HEK293T (cell line): ENCODE results near the gene ERCC1.

Experiments
- CTCF ChIA-PET: fragments of 350-600 bp; formaldehyde crosslinking; extraction: SDS; loops from one replicate; lab custom pipeline; 2021; ENCODE audit warnings: antibody characterized with exemption, inconsistent platforms; lab: Yijun Ruan, JAX
- POLR2A ChIA-PET: fragments of 350-600 bp; formaldehyde crosslinking; extraction: SDS; loops from one replicate; lab custom pipeline; 2020; ENCODE audit warnings: antibody characterized with exemption, inconsistent platforms; lab: Yijun Ruan, JAX
- DNase-seq: peaks from one replicate; pipeline ENCODE4 v3.0.0; 2012; ENCODE audit warnings: mixed read lengths; ENCODE audit errors: extremely low spot score
- ARNT ChIP-seq: fragments of 450-650 bp; IDR thresholded peaks from 2 replicates; pipeline ENCODE4 v1.6.1; 2017; ENCODE audit warnings: mild to moderate bottlenecking
- BHLHE40 ChIP-seq: fragments of 450-650 bp; IDR thresholded peaks from 2 replicates; pipeline ENCODE4 v1.6.1; 2016; ENCODE audit warnings: mild to moderate bottlenecking, moderate library complexity, borderline replicate concordance
- CTBP1 ChIP-seq: fragments of 450-650 bp; IDR thresholded peaks from 2 replicates; pipeline ENCODE4 v1.6.1; 2016; ENCODE audit warnings: borderline replicate concordance
- ELF4 ChIP-seq: fragments of 450-650 bp; IDR thresholded peaks from 2 replicates; pipeline ENCODE4 v1.6.1; 2017; ENCODE audit warnings: antibody characterized with exemption
- FOXA1 ChIP-seq: fragments of 450-650 bp; IDR thresholded peaks from 2 replicates; pipeline ENCODE4 v1.6.1; 2016; ENCODE audit warnings: mild to moderate bottlenecking
- FOXK2 ChIP-seq: fragments of 450-650 bp; IDR thresholded peaks from 2 replicates; pipeline ENCODE4 v1.6.1; 2016; ENCODE audit warnings: mild to moderate bottlenecking
- FOXM1 ChIP-seq: fragments of 450-650 bp; IDR thresholded peaks from 2 replicates; pipeline ENCODE4 v1.6.1; 2017; ENCODE audit warnings: mild to moderate bottlenecking, borderline replicate concordance
- HDGF ChIP-seq: fragments of 450-650 bp; IDR thresholded peaks from 2 replicates; pipeline ENCODE4 v1.6.1; 2017; ENCODE audit warnings: antibody characterized with exemption, borderline replicate concordance
- L3MBTL2 ChIP-seq: fragments of 450-650 bp; conservative IDR thresholded peaks from 2 replicates; pipeline ENCODE4 v1.6.1; 2016; ENCODE audit warnings: mild to moderate bottlenecking
- LEF1 ChIP-seq: fragments of 450-650 bp; IDR thresholded peaks from 2 replicates; pipeline ENCODE4 v1.6.1; 2017; ENCODE audit warnings: mild to moderate bottlenecking, borderline replicate concordance
- NFRKB ChIP-seq: fragments of 450-650 bp; IDR thresholded peaks from 2 replicates; pipeline ENCODE4 v1.6.1; 2016; ENCODE audit warnings: mild to moderate bottlenecking, moderate library complexity
- SP1 ChIP-seq: fragments of 450-650 bp; IDR thresholded peaks from 2 replicates; pipeline ENCODE4 v1.6.1; 2017
- SUZ12 ChIP-seq: fragments of 450-650 bp; IDR thresholded peaks from 2 replicates; pipeline ENCODE4 v1.6.1; 2016; ENCODE audit warnings: mild to moderate bottlenecking
- TARDBP ChIP-seq: fragments of 450-650 bp; IDR thresholded peaks from 2 replicates; pipeline ENCODE4 v1.6.1; 2016
- ZNF384 ChIP-seq: fragments of 450-650 bp; IDR thresholded peaks from 2 replicates; pipeline ENCODE4 v1.6.1; 2016
- TF ChIP-seq, protein P1 (sequence below): fragments of 450-650 bp; IDR thresholded peaks from 2 replicates; pipeline ENCODE4 v1.6.1; 2016

ERCC1 gene

DNA sequence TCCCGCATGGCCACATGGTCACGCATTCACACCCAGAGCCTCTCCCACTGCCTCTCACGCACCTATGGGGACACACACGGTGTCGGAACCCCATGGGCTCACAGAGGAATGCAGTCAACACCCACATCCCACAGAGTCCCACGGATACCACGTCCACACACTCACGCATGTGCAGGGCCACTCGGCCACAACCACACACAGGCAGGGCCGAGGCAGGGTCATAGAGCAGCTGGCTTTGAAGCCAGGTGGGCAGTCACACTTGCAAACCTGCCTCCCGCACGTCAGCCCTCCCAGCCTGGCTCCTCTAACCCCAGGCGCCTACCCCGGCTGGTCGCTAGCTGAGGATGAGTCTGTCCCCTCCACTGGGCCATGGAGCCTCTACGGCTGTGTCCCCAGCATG lies 61.4 kb downstream of the ERCC1 start:
- ChIA-PET CTCF (no interaction called here), POLR2A (no interaction called here)
- no peak for TF ChIP-seq HDGF
- no peak for DNase-seq

DNA sequence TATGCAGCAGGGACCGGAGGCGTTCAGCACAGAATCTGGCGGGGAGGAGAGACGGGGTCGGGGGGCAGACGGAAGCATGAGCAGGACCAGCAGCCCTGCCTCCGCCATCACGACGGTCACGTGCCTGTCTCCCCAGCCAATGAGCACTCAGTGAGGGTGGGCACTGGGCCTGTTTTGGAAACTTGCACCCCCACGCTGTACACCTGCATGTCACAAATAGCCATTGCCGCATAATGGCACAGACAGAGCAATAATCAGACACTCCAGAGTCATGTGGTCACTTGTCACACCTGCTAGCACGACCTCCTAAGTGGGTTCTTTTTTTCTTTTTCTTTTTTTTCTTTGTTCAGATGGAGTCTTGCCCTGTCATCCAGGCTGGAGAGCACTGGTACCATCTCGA lies 62.1 kb downstream of the ERCC1 start:
- DNase-seq, result no peak
- CTCF ChIA-PET, result no interaction called here
- TF ChIP-seq FOXM1 (no peak), FOXA1 (no peak), BHLHE40 (no peak), L3MBTL2 (no peak), TARDBP (no peak), FOXK2 (no peak), NFRKB (no peak), ELF4 (no peak), ARNT (no peak), ZNF384 (no peak), LEF1 (no peak), CTBP1 (no peak), SUZ12 (no peak), HDGF (no peak), SP1 (no peak)
- TF ChIP-seq, protein P1, sequence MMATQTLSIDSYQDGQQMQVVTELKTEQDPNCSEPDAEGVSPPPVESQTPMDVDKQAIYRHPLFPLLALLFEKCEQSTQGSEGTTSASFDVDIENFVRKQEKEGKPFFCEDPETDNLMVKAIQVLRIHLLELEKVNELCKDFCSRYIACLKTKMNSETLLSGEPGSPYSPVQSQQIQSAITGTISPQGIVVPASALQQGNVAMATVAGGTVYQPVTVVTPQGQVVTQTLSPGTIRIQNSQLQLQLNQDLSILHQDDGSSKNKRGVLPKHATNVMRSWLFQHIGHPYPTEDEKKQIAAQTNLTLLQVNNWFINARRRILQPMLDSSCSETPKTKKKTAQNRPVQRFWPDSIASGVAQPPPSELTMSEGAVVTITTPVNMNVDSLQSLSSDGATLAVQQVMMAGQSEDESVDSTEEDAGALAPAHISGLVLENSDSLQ, result no peak
- POLR2A ChIA-PET, result no interaction called here

DNA sequence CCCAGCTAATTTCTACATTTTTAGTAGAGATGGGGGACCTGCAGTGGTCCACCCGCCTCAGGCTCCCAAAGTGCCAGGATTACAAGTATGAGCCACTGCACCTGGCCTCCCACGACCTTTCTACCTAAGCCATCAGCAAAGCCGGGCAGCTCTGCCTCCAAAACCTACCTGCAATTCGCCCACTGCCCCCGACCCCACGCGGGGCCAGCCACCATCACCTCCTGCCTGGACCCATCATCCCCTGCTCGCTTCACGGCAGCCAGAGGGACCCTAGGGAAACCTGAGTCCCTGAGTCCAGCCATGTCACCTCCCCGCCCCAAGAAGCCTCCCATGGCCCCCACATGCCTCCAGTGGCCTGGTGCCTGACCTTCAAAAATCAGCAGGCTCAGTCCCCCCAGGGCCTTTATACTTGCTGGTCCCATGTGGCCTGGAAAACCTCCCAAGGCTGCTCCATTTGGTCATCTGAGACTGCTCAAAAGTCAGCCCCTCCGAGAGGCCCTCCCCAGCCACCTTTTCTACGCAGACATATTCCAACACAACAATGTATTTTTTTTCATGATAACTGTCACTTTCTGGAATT lies 65.4 kb downstream of the ERCC1 start:
- TF ChIP-seq SUZ12, result no peak
- no peak for TF ChIP-seq FOXK2
- POLR2A ChIA-PET, result no interaction called here
- DNase-seq, result no peak
- CTCF ChIA-PET, result no interaction called here

DNA sequence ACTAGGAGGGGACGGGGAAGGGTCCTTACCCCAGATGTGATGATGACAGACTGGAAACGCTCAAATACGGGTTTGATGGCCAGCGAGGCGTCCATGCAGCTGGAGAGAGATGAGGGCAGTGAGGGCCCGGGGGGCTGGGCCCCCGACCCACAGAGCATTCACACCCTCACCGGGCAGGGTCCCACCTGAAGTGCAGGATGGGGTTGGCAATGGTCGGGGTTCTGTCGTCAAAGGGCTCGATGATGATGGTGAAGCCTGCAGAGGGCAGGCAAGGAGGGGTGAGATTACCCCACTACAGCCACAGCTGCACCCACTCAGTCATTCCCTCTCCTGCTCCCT lies 66.3 kb downstream of the ERCC1 start:
- DNase-seq, result no peak
- ChIA-PET CTCF (no interaction called here), POLR2A (no interaction called here)
- TF ChIP-seq ELF4, result no peak
- no peak for TF ChIP-seq LEF1
- no peak for TF ChIP-seq FOXA1
- no peak for TF ChIP-seq HDGF
- no peak for TF ChIP-seq TARDBP
- TF ChIP-seq, protein P1, result no peak
- TF ChIP-seq ARNT, result no peak
- TF ChIP-seq NFRKB, result no peak
- TF ChIP-seq CTBP1, result no peak
